HUES6 (cell line): ENCODE measurements around the gene SPATA19.

Experiments
- H3K27ac ChIP-seq: 2 replicates; pipeline ENCODE4 v1.7.0; 2013; ENCODE audit warnings: low read depth, mild to moderate bottlenecking, low read length, inconsistent platforms
- H3K27me3 ChIP-seq: 2 replicates; pipeline ENCODE4 v1.6.1; 2013; ENCODE audit warnings: low read length; ENCODE audit not compliant: control insufficient read depth, insufficient read depth
- H3K36me3 ChIP-seq: 2 replicates; pipeline ENCODE4 v1.6.1; 2013; ENCODE audit warnings: low read length; ENCODE audit not compliant: control insufficient read depth, insufficient read depth
- H3K4me1 ChIP-seq: 2 replicates; pipeline ENCODE4 v1.6.1; 2013; ENCODE audit warnings: low read length; ENCODE audit not compliant: control insufficient read depth, insufficient read depth
- H3K4me3 ChIP-seq: 2 replicates; pipeline ENCODE4 v1.5.1; 2013; ENCODE audit warnings: low read depth, low read length
- H3K9ac ChIP-seq: one replicate; pipeline ENCODE4 v1.6.1; 2013; ENCODE audit warnings: mild to moderate bottlenecking, low read length
- H3K9me3 ChIP-seq: 2 replicates; pipeline ENCODE4 v1.6.1; 2013; ENCODE audit warnings: low read depth, low read length; ENCODE audit not compliant: control insufficient read depth, insufficient read depth

The SPATA19 gene

GRCh38 chr11:133827556-133827955 is 17.8 kb downstream of the SPATA19 start:
- Histone ChIP-seq H3K4me1 (no peaks in the 10 kb centered on the region), H3K36me3 (no peaks in the 10 kb centered on the region), H3K27me3 (0 out of 2 replicates have a peak, but pooled peaks cover 2% of the 10 kb centered on the region), H3K9ac (no peak overlapping the region), H3K4me3 (no peak overlapping the region), H3K9me3 (no peaks in the 10 kb centered on the region), H3K27ac (no peak overlapping the region)

- 0 out of 2 replicates have a peak, but pooled peaks cover 2% of the 10 kb centered on the region for H3K27me3 ChIP-seq
- H3K27ac ChIP-seq = no peak overlapping the region
- H3K9ac ChIP-seq = no peak overlapping the region
- no peaks in the 10 kb centered on the region for H3K9me3 ChIP-seq
- H3K4me1 ChIP-seq = no peaks in the 10 kb centered on the region
- H3K36me3 ChIP-seq = no peaks in the 10 kb centered on the region
- H3K4me3 ChIP-seq = no peak overlapping the region
Measured at GRCh38 chr11:133826866-133827265, 18.4 kb downstream of the SPATA19 start.

- Histone ChIP-seq H3K4me3 (no peak overlapping the region), H3K4me1 (no peaks in the 10 kb centered on the region), H3K27me3 (0 out of 2 replicates have a peak, but pooled peaks cover 2% of the 10 kb centered on the region), H3K9ac (no peak overlapping the region), H3K36me3 (no peaks in the 10 kb centered on the region), H3K9me3 (no peaks in the 10 kb centered on the region), H3K27ac (no peak overlapping the region)
Measured at GRCh38 chr11:133825666-133826065, 19.6 kb downstream of the SPATA19 start.

- H3K9me3 ChIP-seq = no peaks in the 10 kb centered on the region
- no peak overlapping the region for H3K27ac ChIP-seq
- H3K27me3 ChIP-seq = 0 out of 2 replicates have a peak, but pooled peaks cover 2% of the 10 kb centered on the region
- H3K4me1 ChIP-seq = no peaks in the 10 kb centered on the region
- no peak overlapping the region for H3K9ac ChIP-seq
- H3K4me3 ChIP-seq = no peak overlapping the region
- no peaks in the 10 kb centered on the region for H3K36me3 ChIP-seq
Measured at GRCh38 chr11:133825156-133825555, 20.2 kb downstream of the SPATA19 start.

- Histone ChIP-seq H3K27ac (no peak overlapping the region), H3K4me3 (no peak overlapping the region), H3K9me3 (no peaks in the 10 kb centered on the region), H3K36me3 (no peaks in the 10 kb centered on the region), H3K4me1 (no peaks in the 10 kb centered on the region), H3K9ac (no peak overlapping the region), H3K27me3 (0 out of 2 replicates have a peak, but pooled peaks cover 2% of the 10 kb centered on the region)
Measured at GRCh38 chr11:133824593-133824992, 20.7 kb downstream of the SPATA19 start.

DNA sequence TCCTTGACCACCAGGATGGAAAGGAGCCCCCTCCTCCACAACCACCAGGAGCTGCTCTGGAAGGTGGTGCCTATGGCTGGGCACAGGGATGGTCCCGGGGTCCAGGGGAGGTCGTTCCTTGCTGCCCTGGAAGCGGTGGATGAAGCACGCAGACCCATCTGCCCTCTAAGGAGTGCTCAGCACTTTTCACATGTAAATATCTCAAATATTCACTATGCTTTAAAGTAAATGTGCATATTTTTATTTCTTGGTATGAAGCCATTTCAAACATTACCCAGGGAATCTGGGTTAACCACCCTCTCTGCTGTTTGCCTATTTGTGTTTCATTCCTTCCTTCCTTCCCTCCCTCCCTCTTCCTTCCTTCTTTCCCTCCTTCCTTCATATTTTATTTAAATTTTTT is 21.7 kb downstream of the SPATA19 start:
- Histone ChIP-seq H3K36me3 (no peaks in the 10 kb centered on the region), H3K4me1 (no peaks in the 10 kb centered on the region), H3K9ac (no peak overlapping the region), H3K27ac (no peak overlapping the region), H3K4me3 (no peak overlapping the region), H3K9me3 (no peaks in the 10 kb centered on the region), H3K27me3 (0 out of 2 replicates have a peak, but pooled peaks cover 2% of the 10 kb centered on the region)

DNA sequence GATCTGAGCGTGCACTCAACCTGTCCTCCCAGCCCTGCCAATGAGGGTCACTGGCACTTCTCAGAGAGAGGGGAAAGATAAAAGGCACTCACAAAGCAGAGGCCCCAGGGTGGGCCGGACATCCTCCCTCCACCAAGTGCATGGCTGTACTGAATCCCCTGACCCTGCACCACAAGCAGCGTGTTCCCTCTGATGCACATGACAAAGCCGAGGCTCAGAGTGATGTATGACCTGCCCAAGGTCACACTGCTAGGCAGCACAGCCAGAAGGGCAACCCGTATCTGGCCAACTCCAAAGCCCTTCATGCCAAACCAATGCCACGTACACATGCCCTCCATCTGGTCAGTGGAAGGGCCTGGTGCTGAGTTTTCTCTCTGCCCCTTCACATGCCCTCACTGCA is 22.1 kb downstream of the SPATA19 start:
- Histone ChIP-seq H3K4me1 (no peaks in the 10 kb centered on the region), H3K36me3 (no peaks in the 10 kb centered on the region), H3K27ac (no peak overlapping the region), H3K9me3 (no peaks in the 10 kb centered on the region), H3K9ac (no peak overlapping the region), H3K4me3 (no peak overlapping the region), H3K27me3 (0 out of 2 replicates have a peak, but pooled peaks cover 2% of the 10 kb centered on the region)

- Histone ChIP-seq H3K36me3 (no peaks in the 10 kb centered on the region), H3K27me3 (0 out of 2 replicates have a peak, but pooled peaks cover 2% of the 10 kb centered on the region), H3K4me1 (no peaks in the 10 kb centered on the region), H3K9ac (no peak overlapping the region), H3K4me3 (no peak overlapping the region), H3K9me3 (no peaks in the 10 kb centered on the region), H3K27ac (no peak overlapping the region)
Measured at GRCh38 chr11:133821776-133822175, 23.5 kb downstream of the SPATA19 start.

DNA sequence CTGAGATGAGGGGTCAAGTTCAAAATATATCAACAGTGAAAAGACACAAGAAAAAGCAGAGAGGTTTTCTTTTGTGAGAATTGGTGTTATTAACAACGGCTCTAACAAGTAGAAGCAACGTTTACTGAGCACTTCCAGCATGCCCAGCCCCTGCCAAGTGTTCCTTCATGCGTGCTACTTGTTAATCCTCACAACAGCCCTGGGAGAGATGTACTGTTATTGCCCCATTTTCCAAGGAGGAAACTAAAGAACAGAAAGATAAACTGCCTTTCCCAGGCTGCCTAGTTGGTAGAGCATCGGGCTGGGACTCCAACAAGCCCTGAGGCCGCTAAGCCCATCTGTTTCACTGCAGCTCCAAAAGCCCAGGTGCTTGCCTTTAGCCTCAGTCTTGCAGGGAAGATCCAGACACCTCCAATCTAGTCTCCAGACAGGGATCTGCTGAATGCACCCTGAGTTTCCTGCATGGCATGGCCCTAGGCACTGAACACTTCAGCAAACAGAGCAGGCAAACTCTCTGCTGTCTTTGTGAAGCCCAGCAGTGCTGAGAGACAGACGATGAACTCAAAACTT is 25.5 kb downstream of the SPATA19 start:
- Histone ChIP-seq H3K27ac (no peak overlapping the region), H3K36me3 (no peaks in the 10 kb centered on the region), H3K27me3 (no peaks in the 10 kb centered on the region)

DNA sequence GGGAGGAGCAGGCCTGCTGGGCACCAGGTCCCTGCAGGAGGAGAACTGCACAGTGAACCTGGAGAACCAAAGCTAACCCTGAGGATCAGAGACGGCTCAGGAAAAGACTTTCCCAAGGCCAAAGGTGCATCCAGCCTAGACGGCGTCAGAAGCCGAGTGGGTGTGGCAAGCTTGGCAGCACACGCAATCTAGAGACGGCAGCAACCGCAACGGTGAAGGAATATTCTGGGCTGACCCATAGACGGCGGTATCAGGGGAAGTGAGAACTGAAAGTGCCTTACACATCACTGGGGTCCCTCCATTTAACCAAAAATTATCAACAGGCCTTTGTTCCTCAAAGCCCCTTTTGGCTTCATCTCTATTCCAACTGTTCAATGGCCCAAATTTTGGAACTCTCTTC is 26.2 kb downstream of the SPATA19 start:
- no peaks in the 10 kb centered on the region for H3K36me3 ChIP-seq
- H3K9ac ChIP-seq = no peak overlapping the region
- H3K27me3 ChIP-seq = no peaks in the 10 kb centered on the region
- H3K4me3 ChIP-seq = no peak overlapping the region
- H3K4me1 ChIP-seq = no peaks in the 10 kb centered on the region
- no peak overlapping the region for H3K27ac ChIP-seq
- H3K9me3 ChIP-seq = no peaks in the 10 kb centered on the region

More for the DNA sequence above, 25.5 kb downstream of the SPATA19 start:
- H3K4me3 ChIP-seq = no peak overlapping the region
- no peaks in the 10 kb centered on the region for H3K9me3 ChIP-seq
- H3K4me1 ChIP-seq = no peaks in the 10 kb centered on the region
- H3K9ac ChIP-seq = no peak overlapping the region

DNA sequence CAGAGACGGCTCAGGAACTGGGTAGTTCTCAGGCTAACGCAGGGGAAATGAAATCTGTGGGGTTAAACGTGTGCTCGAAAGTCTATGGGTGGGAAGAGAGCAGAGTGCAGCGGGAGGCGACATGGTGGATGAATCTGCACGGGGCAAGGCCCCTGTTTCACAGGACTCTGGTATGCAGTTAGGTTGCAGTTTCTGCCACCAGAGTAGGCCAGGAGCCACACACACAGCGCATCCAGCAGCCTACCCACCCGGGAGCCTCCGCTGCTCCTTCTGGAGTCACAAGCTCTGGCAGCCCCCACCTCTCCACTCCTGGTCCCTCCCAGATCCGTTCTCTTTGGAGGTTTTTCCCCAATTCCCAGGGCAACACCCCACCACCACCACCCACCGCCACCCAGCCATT is 27.0 kb downstream of the SPATA19 start:
- Histone ChIP-seq H3K4me1 (no peaks in the 10 kb centered on the region), H3K4me3 (no peak overlapping the region), H3K9me3 (no peaks in the 10 kb centered on the region), H3K36me3 (no peaks in the 10 kb centered on the region), H3K27me3 (no peaks in the 10 kb centered on the region), H3K27ac (no peak overlapping the region), H3K9ac (no peak overlapping the region)
